ENCODE measurements around the gene BMPER.

BMPER gene

DNA sequence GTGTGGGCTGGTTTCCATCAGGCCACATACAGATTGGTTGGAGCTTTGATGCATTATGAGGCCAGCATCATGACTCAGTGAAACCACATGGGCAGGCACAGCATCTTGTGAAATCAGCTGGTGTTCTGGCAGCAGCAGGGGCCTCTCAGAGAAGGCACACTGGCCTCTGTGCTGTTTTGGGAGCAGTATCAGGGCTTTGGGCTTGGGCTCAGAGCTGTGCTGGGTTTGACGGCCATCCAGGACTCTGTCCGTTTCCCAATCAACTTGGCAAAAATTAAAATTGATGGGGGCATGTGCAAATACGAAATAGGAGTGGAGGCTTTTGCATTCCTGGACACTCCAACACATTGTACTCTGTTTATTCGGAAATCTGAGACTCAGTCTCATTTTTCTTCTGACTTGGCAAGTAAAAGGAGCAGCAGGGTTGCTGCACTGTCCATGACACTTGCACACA is 190.9 kb downstream of the BMPER start:
- no peak for DNase-seq (ENCODE audit: low spot score)

DNA sequence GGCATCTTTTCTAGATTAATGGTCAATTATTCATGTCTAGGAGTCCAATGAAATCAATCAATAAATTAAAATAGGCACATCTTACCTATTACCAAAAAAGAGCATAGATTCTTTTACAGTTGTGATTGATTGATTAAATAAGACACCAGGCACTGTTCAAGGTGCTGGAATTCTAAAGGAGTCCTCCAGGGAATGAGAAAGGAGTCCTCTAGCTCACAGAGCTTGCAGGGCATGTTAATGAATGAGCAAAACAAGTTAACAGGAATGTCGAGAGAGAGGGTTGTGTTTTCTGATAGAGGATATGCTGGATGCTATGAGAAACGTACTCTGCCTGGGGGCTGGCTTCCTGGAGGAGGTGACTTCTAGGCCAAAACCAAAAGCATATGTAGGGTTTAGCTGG is 191.4 kb downstream of the BMPER start:
- DNase-seq (ENCODE audit: low spot score), result no peak

DNA sequence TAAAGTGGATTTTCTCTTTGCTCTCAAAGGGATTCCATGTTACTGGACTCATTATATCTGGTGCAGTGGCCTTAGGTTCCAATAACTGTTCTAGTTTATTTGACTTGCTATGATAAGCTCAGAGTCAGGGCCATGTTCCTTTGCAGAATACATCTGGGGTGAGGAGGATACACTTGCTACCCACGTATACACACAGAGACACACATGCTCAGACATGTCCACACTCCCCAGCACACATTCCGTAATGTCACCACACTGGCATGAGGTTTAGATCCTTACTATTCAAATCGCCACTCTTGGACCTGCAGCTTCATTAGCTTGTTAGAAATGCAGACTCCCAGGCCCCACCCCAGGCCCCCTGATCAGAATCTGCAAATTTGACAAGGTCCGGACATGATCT is 195.3 kb downstream of the BMPER start:
- no peak for DNase-seq (ENCODE audit: low spot score)

DNA sequence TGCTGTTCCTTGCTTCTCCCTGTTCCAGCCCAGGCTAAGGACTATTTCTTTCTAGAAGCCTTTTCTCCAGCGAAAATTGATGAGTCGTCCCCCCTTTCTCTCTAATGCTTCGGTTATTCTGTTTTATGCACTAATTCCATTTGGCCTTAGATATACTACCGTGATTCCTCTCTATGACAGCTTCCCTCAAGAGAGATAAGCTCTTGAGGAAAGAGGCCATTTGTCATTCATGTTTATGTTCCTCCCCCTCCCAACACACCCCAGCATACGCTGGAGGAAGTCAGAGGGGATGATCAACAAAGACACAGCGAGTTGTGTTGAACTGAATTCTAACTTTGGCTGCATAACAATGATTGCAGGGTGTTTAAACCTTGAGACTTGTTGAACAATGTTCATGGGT is 198.8 kb downstream of the BMPER start:
- DNase-seq (ENCODE audit: low spot score), result no peak

DNA sequence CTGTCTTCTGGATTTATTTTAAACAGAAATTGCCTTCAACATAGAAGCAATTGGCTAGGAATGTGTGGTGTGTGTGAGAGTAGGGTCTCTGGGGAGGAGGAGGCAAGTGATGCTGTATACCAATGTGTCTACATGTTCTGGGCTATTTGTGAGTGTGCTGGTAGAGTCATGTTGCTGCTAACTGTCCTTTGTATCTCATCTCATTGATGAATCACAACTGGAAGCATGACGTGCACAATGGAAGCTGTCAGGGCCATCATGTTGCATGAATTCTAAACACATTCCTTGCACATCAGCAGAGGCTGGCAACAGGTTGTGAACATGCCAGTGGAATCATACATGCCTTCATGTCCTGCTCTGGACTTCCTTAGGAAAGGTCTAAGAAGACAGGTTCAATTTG is 199.7 kb downstream of the BMPER start:
- no peak for DNase-seq (ENCODE audit: low spot score)

DNA sequence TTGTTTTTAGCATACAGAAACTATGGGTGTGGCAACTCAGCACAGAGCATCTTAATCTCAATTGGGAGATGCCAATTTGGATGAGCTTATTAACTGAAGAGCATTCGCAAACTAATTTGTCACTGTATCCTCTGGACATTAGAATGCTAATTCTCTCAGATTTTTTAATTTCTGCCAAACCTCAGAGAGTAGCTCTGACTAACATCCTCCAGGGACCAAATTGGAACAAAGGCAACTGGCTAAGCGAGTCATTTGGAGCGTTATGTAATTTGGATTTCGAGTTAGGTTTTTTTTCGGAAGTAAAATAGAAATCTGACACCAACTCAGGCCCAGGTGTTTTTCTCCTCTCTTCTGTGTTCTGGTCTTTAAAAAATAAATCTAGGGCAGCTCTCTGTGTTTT is 201.9 kb downstream of the BMPER start:
- no peak for DNase-seq (ENCODE audit: low spot score)

DNA sequence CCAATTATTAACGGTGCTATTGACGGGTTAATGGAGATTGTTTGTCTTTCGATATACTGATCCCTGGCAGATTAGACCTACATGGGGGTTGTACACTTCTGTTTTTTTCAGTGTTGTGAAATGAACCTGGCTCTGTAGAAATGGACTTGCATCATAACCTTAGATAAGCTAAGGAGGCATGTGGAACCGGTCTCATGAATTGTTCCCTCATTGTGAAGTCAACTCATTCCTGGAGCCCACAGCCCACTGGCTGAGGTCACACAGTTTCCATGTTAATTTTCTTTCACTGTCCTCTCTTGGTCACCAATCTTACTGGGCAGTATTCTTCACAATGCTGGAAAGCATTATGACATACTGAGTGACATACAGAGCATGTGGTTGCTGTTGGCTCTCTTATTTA is 202.8 kb downstream of the BMPER start:
- DNase-seq (ENCODE audit: low spot score), result no peak

DNA sequence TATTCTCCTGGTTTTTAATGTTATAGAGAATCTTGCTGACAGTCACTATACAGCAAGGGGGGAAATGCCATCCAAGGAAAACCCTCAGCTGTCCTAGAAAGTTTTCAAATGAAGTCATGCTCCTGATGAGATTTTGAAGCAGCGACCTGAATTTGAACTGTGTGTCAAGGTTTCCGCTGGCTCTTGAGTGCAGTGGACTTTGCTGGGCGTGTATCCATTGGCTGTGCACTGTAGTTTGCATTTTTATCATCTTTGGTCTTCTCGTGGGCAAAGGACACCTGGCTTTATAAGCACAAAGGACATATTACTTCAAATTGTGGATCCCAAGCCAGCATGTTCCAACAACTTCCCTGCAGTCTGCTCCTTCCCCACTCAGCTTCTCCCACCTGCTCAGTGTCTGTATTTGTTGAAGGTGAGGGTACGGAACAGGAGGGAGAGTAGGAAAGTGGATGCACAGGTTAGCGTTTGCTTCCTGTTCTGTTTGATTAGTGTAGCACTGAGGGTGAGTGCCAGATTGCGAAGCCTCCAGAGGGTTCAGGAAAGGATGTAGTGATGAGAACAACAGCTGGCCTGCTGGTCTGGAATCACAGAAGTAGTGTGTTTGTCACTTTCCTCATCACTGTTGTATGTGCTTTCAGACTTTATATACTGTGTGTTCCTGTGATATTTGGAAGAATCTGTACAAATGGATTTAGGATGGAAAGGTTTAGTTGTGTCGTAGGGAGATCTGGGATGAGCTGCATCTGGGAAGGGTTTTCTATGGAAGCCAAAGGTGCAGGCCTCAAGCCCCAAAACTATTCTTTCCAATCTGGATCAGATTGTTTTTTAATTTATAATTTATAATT is 204.8 kb downstream of the BMPER start:
- no peak for DNase-seq (ENCODE audit: low spot score)

DNA sequence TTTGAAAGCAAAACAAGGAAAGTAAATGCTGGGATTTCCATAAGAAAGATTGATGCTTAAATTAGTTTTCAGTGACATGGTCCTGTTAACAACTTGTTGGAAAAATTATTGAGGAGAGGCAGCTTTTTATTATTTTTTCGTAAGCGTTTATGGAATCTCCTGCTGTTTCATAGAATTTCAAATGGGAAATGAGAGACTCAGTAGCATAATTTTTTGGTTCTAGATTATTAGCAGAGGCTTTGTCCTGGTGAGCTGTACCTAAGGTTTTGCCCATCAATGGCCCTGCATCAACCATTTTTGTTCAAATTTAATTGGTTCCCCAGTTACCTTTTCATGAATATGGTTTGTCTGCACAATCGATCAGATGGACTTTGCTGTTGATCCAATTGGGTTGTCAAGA is 205.7 kb downstream of the BMPER start:
- no peak for DNase-seq (ENCODE audit: low spot score)

DNA sequence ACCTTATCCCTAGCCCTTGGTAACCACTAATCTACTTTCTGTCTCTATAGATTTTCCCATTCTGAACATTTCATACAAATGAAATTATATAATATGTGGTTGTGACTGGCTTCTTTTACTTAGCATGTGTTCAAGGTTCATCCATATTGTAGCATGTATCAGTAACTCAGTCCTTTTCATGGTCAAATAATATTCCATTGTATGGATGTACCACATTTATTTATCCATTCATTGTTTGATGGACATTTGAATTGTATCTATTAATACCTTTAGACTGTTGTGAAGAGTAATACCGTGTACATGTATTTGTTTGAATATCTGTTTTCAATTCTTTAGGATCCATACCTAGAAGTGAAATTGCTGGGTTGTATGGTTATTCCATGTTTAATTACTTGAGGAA is 210.2 kb downstream of the BMPER start:
- DNase-seq (ENCODE audit: low spot score), result no peak

DNA sequence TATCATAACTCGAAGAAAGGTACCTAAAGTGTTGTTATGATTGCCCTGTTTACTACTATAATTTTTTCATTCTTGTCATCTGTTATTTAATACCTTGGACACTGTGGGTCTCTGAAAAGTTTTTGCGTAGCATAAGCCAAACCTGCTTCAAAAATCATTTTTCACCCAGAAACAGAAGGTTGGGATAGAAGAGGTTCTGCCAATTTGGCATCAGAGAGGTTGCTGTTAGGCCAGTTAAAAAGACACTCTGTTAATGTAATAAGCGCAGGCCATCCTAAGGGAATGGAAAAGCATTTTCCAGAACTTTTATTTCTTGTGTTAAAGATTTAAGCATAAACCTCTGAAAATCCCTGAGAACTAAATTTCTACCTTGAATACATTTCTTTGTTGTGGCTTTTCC is 212.2 kb downstream of the BMPER start:
- no peak for DNase-seq (ENCODE audit: low spot score)

DNA sequence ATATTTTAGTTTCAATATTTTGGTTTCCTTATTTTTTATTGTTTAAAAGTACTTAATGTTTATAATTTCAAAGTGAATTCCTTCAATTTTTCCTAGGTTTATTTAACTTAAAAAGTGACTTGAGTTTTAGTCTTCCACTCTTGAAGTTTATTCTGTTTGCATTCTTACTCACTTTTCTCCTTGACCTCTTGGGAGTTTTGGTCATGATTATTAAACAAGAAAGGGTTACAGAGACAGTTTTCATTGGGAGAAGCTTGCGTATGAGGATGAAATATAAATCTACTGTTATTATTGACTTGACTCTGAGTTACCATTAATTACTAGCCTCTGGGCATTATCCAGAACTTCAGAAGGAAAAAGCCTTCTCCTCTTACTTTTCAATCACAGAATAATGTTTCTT is 216.0 kb downstream of the BMPER start:
- no peak for DNase-seq (ENCODE audit: low spot score)

DNA sequence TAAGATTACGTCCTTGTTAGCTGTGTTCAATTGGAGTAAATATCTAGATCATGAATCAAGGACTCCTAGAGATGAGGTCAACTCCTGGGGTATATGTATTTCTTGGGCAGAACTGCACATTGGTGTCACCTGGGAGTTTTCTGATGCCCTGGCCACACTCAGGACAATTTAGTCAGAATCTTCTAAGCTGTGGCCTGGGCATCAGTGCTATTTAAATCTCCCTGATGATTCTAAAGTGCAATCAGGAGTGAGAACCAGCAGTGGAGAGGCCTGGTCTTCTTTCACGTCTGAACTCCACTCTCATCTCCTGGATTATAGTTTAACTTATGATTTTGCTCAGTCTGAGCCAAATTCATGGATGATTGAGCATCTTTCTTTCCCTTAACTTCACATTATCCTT is 218.0 kb downstream of the BMPER start:
- DNase-seq (ENCODE audit: low spot score), result no peak

DNA sequence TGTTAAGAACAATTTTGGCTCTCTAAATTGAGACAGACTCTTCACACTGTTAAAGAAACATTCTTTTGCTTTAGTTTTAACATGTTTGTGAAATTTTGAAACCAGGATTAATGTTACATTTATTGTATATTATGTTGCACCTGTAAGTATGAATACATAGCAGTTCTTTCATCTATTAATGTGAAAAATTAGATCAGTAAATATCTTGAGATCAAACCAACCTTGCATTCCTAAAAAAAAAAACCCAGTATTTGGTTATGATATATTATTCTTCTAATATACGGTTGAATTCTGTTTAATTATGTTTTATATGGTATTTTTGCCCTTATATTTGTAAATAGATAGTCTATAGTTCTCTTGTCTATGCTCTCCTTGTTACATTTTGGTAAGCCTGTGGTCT is 219.4 kb downstream of the BMPER start:
- no peak for DNase-seq (ENCODE audit: low spot score)

DNA sequence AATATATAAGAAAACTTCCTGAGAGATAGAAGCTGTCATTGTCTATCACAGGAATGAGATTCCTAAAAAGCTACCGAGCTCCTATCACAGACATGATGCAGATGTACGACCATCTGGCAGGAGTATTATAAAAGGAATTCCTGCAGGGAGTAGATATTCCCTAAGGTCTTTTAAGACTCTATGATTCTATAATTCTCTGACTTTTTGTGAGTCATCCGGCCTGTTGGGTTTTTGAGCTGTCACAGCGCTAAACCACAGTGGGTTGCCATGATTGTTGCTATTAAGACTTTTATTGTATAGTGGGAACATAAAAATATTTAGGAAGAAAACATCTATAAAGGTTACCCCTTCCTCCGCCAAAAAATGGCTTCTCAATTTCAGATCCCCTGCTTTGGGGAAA is 223.4 kb downstream of the BMPER start:
- no peak for DNase-seq (ENCODE audit: low spot score)

DNA sequence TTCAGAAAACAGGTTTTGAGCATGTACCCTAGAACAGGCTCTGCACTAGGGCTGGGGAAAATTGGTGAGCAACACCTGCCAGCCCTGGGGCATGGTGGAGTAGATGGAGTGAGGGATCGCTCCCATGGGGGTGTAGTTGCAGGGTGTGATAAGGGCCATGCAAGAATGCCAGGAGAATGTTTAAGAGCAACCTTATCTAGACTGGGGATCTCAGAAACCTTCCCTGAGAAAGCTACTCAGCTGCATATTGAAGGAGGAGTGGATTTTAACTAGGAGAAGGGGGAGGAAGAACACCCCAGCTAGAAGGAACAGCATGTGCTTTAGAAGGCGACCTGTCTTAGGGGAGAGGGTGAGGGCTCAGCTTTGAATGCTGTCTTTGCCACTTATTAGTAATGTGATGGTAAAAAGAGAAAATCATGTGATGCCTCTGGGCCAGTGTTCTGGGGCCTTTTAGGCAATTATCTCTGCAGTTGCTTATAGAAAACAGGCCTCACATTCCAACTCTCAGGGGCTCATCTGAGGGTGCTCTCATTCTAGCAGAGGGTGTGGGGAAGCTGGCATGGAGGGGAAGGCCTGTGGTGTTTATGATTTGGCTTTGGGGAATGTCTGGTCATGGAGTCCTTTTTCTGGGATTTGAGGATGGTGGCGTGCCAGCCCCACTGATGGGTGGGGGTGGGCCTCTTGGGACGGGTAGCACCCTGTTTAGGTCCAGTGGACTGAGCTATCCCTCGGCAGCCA is 225.4 kb downstream of the BMPER start:
- no peak for DNase-seq (ENCODE audit: low spot score)

DNA sequence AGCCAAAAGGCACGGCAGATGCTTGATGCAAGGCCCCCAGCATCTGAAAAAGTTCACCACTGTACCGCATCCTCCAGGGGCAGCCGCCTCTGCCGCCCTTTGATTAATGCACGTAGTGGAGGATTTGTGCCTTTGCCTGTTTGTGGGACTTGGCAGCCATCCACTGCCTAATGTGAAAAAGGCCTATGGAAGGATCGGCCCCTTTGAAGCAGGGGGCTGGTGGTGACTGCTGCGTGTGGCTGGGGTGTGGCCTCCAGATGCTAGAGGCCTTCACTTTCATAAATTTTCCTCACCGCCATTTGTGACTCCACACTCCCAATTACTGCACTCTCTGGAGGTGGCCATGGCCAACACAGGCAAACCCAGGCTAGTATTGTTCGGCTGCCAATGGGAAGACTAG is 226.0 kb downstream of the BMPER start:
- no peak for DNase-seq (ENCODE audit: low spot score)

DNA sequence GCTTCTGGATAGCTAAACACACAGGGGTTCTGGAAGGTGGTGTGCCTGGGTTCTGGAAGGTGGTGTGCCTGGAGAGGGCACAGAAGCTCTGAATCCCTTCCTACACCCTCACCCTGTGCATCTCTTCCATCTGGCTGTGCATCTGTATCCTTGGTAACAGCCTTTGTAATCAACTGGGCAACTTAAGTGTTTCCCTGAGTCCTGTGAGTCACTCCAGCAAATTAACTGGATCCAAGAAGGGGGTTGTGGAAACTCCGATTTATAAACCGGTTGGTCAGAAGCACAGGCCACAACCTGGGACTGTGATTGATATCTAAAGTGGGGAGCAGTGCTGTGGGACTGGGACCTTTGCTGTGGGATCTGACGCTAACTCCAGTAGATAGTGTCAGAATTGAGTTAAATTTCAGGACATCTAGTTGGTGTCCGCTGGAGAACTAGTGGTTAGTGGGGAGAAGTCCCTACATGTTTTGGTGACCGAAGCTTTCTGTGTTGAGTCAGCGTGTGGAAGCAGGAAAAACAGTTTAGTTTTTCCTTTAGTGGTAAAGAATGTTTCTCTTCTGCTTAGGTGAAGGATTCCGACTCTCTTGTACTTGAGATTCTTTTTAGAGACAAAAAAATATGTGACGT is 228.1 kb downstream of the BMPER start:
- no peak for DNase-seq (ENCODE audit: low spot score)

DNA sequence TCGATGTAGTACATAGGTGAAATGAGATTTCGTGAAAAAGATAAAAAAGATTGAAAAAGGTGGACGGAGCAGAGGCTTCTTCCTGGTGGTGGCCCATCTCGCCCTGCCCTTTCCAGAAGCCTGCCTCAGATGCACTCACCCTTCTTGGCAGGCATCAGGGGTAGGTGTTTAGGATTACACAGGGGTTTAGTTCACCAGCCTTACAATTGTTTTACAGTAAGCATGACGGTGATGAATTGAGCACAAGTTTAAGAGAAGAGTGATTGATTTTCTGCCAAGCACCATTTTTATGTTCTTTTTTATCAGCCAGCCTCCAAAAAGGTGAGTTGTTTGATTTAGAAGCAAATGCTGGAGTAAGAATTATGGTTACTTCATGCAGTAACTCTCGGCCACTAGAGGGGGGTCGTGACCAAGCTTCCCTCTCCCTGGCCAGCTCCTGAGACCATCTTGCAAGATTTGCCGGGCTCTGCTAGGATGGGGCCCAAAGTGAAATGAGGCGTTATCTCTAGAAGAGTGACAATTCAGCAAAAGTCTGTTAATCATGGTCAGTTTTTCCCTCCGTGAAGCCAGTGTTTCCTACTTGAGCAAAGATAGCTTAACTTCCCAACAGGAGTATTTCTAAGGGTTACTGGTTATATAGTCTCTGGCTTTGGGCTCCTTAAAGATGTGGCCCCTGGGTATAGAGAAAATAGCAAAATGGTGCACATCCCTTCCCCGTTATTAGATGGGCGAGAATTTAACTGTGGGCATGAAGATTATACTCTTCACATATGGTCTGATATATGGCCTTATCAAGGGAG is 228.8 kb downstream of the BMPER start:
- DNase-seq (ENCODE audit: low spot score), result no peak

DNA sequence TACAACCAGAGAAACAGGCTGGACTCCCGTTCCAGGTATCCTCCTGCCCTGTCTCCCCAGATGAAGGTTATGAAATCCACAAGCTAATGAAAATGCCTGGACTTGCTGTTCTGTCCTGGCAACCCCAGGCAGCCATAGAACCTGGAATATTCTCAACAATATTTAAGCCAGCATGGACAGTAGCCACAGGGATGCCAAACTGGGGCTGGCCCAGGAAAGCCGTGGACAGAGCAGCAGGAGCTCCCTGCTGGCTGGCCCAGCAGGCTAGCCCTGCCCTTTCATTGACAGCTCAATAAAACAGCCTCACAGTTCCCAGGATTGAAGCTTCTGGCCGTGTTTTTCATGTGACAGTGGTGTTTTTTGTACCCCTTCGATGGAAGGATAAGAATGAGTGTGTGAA is 230.6 kb downstream of the BMPER start:
- DNase-seq (ENCODE audit: low spot score), result no peak

DNA sequence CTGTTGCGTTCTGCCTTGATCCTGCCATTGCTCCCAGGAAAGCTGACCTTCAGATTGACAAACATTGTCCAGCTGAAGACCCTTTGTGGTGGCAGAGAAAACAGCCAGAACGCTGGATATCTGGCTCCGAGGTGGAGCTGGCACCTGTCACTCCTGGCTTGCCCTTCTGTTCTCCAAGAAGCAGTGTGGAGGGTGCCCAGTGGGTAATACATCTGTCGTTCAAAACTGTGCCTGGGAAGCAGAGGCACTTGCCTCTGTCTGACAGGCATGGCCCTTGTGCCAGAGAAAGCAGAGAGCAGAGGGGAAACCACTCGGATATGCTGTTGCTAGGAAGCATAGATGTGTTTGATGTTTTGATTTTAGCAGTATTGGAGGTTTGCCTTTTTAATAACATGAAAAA is 231.4 kb downstream of the BMPER start:
- no peak for DNase-seq (ENCODE audit: low spot score)

DNA sequence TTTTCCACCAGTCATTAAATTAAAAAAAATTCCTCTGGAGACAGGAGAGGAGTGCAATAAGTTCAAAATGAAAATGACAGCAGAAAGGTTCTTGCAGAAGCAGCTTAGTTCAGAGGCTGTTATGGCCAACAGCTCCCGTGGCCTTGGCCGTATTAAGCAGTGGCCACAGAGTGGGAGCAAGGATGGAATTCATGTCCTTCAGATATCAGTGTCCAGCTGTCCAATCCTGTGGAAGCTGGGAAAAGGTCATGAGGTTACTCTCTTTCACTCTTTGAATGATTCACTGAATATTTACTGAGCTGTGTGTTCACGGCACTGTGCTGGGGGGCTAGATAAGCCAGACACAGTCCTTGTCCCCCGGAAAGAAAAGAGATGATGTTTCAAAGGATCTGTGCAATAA is 231.8 kb downstream of the BMPER start:
- no peak for DNase-seq (ENCODE audit: low spot score)

Data from CD4-positive, alpha-beta T cell treated with Interleukin-2 at 100 ng/mL for 4 hours (primary cell).